ENCODE measurements around the gene TMEM135.
"Not testable (repeated sequence)": the region's sequence is repeated elsewhere in the genome, so short reads cannot be mapped to it uniquely, and the experiment has no call there.

The TMEM135 gene

DNA sequence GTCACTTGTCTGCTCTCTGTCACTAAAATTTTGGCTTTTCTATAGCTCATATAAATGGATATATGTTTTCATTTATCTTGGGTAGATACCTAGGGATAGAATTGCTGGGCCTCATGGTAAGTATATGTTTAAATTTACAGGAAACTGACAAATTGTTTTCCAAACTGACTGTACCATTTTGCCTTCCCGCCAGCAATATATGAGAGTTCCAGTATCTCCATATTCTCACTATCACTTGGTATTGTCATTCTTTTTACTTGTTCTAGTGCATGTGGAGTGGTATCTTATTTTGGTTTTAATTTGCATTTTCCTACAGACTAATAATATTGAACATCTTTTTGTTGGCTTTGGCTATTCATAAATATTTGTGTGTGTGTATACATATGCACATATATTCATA is 101.7 kb downstream of the TMEM135 start:
- no peak overlapping the region for H3K4me3 ChIP-seq (ENCODE audit: low read depth, low read length)
- no peak for DNase-seq (ENCODE audit: low read depth)
- TF ChIP-seq, protein P1, sequence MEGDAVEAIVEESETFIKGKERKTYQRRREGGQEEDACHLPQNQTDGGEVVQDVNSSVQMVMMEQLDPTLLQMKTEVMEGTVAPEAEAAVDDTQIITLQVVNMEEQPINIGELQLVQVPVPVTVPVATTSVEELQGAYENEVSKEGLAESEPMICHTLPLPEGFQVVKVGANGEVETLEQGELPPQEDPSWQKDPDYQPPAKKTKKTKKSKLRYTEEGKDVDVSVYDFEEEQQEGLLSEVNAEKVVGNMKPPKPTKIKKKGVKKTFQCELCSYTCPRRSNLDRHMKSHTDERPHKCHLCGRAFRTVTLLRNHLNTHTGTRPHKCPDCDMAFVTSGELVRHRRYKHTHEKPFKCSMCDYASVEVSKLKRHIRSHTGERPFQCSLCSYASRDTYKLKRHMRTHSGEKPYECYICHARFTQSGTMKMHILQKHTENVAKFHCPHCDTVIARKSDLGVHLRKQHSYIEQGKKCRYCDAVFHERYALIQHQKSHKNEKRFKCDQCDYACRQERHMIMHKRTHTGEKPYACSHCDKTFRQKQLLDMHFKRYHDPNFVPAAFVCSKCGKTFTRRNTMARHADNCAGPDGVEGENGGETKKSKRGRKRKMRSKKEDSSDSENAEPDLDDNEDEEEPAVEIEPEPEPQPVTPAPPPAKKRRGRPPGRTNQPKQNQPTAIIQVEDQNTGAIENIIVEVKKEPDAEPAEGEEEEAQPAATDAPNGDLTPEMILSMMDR (IDR thresholded peaks at IDR 0.05; ENCODE audit: control insufficient read depth, extremely low read depth, insufficient read depth), result no peak

DNA sequence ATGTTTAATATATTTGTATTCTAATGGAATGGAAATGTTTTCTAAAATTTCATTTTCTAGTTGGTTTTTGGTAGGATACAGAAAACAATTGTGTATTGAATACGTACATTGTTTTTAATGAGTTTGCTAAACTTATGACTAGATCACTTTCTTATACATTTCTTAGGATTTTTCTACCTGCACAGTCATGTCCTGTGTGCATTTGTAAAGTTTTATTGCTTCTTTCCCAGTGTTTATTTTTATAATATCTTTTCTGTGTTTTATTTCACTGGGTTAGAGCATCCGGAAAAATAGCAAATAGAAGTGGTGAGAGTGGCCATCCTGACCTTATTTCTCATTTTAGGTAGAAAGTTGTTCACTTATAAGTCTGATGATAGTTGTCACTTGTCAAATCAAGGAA is 103.6 kb downstream of the TMEM135 start:
- no peak overlapping the region for H3K4me3 ChIP-seq (ENCODE audit: low read depth, low read length)
- DNase-seq (ENCODE audit: low read depth), result no peak
- TF ChIP-seq, protein P1 (IDR thresholded peaks at IDR 0.05; ENCODE audit: control insufficient read depth, extremely low read depth, insufficient read depth), result no peak

DNA sequence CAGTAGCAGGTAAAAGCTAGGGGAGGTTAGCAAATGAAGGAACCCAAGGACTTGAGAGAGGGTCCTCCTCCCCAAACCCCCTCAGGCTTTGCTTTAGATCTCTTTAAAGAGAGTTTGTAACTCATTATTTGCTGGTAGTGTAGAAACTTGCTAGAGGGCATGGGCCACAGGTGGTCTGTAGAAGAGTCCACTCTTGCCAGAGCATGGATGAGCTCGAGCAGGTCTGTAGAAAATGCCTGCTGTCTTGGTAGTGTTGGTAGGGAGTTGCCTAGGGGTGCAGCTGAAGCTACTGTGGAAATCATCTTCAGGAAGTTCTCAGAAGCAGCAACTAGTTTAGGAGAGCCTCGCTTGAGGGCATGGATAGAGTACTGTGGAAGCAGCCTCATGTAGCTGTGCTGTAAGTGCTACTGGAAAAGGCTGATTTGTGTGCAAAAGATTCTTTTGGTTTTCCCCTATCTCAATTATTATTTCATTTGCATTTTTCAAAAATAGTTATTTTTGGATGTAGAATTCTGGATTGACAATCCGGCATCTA is 104.3 kb downstream of the TMEM135 start:
- DNase-seq (ENCODE audit: low read depth), result no peak
- no peak overlapping the region for H3K4me3 ChIP-seq (ENCODE audit: low read depth, low read length)
- TF ChIP-seq, protein P1 (IDR thresholded peaks at IDR 0.05; ENCODE audit: control insufficient read depth, extremely low read depth, insufficient read depth), result no peak

DNA sequence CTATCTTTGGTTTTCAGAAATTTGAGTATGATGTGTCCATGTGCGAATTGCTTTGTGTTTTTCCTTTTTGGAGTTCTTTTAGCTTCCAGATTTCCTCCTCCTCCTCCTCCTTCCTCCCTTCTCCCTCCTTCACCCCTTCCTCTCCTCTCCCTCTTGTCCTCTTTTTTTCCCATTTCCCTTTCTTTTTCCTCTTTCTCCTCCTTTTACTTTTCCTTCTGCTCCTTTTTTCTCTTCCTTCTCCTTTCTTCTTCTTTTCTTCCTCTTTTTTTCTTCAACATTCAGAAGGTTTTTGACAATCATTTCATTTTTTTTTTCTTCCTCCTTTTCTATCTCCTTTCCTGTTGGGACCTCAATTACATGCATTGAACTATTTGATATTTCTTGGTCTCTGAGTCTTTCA is 104.9 kb downstream of the TMEM135 start:
- no peak for DNase-seq (ENCODE audit: low read depth)

DNA sequence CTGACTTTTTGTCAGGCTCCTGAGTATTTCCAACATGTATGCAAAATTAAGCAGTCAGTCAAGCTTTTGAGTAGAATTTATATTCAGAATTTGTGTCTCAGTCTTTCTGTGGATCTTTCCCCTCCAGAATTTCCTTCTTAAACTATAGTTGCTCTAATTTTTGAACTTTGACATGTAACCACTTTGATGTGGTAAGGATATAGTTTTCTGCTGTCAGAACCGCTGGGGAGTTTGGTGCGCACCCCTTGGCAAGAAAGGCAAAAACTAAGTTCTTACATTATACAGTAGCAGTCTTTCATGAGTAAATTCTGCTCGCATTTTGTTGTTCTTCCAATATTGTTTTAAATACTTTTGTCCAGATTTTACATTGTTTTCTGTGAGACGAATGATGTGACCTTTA is 105.9 kb downstream of the TMEM135 start:
- DNase-seq (ENCODE audit: low read depth), result no peak
- H3K4me3 ChIP-seq (ENCODE audit: low read depth, low read length), result no peak overlapping the region
- TF ChIP-seq, protein P1 (IDR thresholded peaks at IDR 0.05; ENCODE audit: control insufficient read depth, extremely low read depth, insufficient read depth), result no peak

More for the DNA sequence above, 104.9 kb downstream of the TMEM135 start:
- TF ChIP-seq, protein P1 (IDR thresholded peaks at IDR 0.05; ENCODE audit: control insufficient read depth, extremely low read depth, insufficient read depth), result no peak
- H3K4me3 ChIP-seq (ENCODE audit: low read depth, low read length), result no peak overlapping the region

DNA sequence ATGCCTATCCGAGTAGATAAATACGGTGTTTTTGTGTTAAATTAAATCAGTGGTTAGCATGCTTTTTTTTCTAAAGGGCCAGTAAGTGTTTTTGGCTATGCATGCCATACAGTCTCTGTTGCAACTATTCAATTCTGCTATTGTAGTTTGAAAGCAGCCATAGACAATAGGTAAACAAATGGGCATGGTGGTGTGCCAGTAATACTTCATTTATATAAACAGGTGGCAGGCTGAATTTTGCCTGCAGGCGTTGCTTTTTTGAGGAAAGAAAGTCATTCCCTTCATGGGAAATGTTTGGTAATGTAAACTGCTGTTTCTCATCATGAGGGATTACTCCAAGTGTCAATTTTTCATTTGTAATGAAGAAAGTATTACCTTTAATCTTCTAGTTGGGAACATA is 106.5 kb downstream of the TMEM135 start:
- DNase-seq (ENCODE audit: low read depth), result peak; percentile 75
- TF ChIP-seq, protein P1 (IDR thresholded peaks at IDR 0.05; ENCODE audit: control insufficient read depth, extremely low read depth, insufficient read depth), result no peak

DNA sequence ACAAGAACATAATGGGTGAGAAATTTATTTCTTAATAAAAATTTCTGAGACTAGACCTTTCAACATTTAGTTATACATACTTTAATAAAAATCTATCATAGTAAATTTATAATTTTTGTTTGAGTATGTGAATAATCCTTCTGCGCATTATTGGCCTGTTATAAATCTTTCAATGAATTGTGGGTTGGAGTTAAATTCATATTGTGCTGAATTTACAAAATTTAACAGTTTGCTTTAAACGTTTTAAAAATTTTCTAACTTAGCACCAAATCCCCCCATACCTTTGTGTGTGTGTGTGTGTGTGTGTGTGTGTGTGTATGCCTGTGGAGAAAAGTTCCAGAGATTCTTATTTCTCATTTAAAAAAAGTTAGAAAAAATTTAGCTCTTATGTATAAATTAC is 111.0 kb downstream of the TMEM135 start:
- DNase-seq (ENCODE audit: low read depth), result no peak
- TF ChIP-seq, protein P1 (IDR thresholded peaks at IDR 0.05; ENCODE audit: control insufficient read depth, extremely low read depth, insufficient read depth), result no peak
- no peak overlapping the region for H3K4me3 ChIP-seq (ENCODE audit: low read depth, low read length)

More for the DNA sequence above, 106.5 kb downstream of the TMEM135 start:
- no peak overlapping the region for H3K4me3 ChIP-seq (ENCODE audit: low read depth, low read length)

DNA sequence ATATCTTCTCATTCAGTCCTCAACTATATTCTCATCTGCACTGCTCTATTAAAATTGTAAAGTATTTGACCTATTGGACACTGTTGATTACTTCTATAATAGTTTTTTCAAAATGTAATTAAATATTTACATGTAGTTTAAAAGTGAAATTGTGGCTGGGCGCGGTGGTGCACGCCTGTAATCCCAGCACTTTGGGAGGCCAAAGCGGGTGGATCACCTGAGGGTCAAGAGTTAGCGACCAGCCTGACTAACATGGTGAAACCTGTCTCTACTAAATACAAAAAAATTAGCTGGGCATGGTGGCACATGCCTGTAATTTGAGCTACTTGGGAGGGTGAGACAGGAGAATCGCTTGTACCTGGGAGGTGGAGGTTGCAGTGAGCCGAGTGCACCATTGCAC is 112.0 kb downstream of the TMEM135 start:
- not testable (repeated sequence) for DNase-seq (ENCODE audit: low read depth); H3K4me3 ChIP-seq (ENCODE audit: low read depth, low read length)
